ACC112 (cell line): ENCODE results near the gene ERBB4.
A peak's percentile ranks its signal among the peaks of the same experiment; 100 is the strongest.
"Not testable (repeated sequence)": the region's sequence is repeated elsewhere in the genome, so short reads cannot be mapped to it uniquely, and the experiment has no call there.

Experiments
- H2AFZ ChIP-seq: fragments of 200-600 bp; sonication (generic); one replicate; pipeline ENCODE4 v1.6.0; 2017; ENCODE audit warnings: antibody characterized with exemption, low read length; ENCODE audit not compliant: unreplicated experiment
- H3K27ac ChIP-seq: fragments of 200-600 bp; sonication (generic); 2 replicates; pipeline ENCODE4 v1.5.1; 2014; ENCODE audit warnings: low read depth, mild to moderate bottlenecking, antibody characterized with exemption, low read length, moderate library complexity
- H3K27me3 ChIP-seq: fragments of 200-600 bp; sonication (generic); 2 replicates; pipeline ENCODE4 v1.6.1; 2014; ENCODE audit warnings: mild to moderate bottlenecking, antibody characterized with exemption, low read length, moderate library complexity, mixed read lengths; ENCODE audit not compliant: insufficient read depth
- H3K36me3 ChIP-seq: fragments of 200-600 bp; sonication (generic); 2 replicates; pipeline ENCODE4 v1.6.1; 2016; ENCODE audit warnings: mild to moderate bottlenecking, antibody characterized with exemption, low read length, moderate library complexity, mixed read lengths; ENCODE audit not compliant: insufficient read depth
- H3K4me1 ChIP-seq: fragments of 200-600 bp; sonication (generic); one replicate; pipeline ENCODE4 v1.6.1; 2016; ENCODE audit warnings: low read length, mixed read lengths; ENCODE audit not compliant: insufficient read depth, unreplicated experiment, control insufficient read depth
- H3K4me3 ChIP-seq: fragments of 200-600 bp; sonication (generic); 2 replicates; pipeline ENCODE4 v1.5.1; 2014; ENCODE audit warnings: mild to moderate bottlenecking, low read depth, low read length
- H3K79me2 ChIP-seq: fragments of 200-600 bp; sonication (generic); one replicate; pipeline ENCODE4 v1.6.0; 2016; ENCODE audit warnings: low read length; ENCODE audit not compliant: control insufficient read depth, unreplicated experiment, insufficient read depth

The ERBB4 gene

DNA sequence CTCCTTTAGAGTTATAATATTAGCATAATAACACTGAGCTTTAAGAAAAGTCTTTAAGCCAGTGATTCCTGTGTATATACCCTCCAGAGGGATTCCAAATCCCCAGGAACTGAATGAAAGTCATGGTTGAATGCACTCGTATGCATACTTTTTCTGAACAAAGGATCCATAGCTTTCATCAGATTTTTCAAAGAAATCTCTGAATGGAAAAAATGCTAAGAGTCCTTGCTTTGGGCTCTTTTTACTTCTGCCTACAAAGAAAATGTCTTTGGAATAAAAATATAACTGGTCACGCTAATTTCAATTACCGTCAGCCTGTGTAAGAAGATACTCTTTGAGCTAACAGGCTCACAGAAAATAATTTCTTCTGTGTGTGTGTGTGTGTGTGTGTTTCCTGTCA lies 939.5 kb downstream of the ERBB4 start:
- Histone ChIP-seq H3K36me3 (no peaks in the 10 kb centered on the region), H3K79me2 (no peaks in the 10 kb centered on the region), H3K4me3 (no peak overlapping the region), H3K4me1 (no peaks in the 10 kb centered on the region), H3K27ac (no peak overlapping the region), H3K27me3 (no peaks in the 10 kb centered on the region), H2AFZ (no peak overlapping the region)

- Histone ChIP-seq H3K4me3 (no peak overlapping the region), H3K27ac (no peak overlapping the region), H3K79me2 (no peaks in the 10 kb centered on the region), H3K4me1 (no peaks in the 10 kb centered on the region), H3K36me3 (no peaks in the 10 kb centered on the region), H3K27me3 (no peaks in the 10 kb centered on the region), H2AFZ (peak overlapping the region; percentile 16)
Measured at GRCh38 chr2:211598238-211598637, 940.4 kb downstream of the ERBB4 start.

DNA sequence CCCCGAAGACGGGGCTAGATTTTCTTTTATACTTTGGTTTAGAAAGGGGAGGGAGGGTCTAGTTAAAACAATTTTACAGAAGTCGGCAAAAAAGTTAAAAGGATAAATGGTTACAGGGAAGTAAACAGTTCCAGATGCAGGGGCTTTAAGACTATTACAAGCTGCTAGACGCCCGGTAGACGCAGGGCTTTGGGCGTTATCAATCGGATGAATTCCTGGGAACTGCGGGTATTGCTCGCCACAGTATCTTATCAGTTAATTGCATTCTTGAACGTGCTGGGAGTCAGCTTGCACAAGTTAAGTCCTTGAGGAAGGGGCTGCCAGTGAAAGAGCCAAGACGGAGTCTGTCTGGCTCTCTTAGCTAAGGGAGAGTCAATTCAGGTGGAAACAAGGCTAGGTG lies 946.6 kb downstream of the ERBB4 start:
- Histone ChIP-seq H2AFZ (peak overlapping the region; percentile 86), H3K27me3 (peaks cover 10% of the 10 kb centered on the region), H3K4me3 (peak overlapping the region; percentile 62)
- H3K79me2 ChIP-seq, H3K36me3 ChIP-seq, H3K4me1 ChIP-seq, H3K27ac ChIP-seq: not testable (repeated sequence)

- H2AFZ ChIP-seq: peak overlapping the region; percentile 86
- H3K79me2 ChIP-seq: no peaks in the 10 kb centered on the region
- peaks cover 8% of the 10 kb centered on the region for H3K4me1 ChIP-seq
- H3K27ac ChIP-seq: no peak overlapping the region
- H3K4me3 ChIP-seq: peak overlapping the region; percentile 62
- H3K36me3 ChIP-seq: 0 out of 2 replicates have a peak, but pooled peaks cover 1% of the 10 kb centered on the region
- H3K27me3 ChIP-seq: peaks cover 10% of the 10 kb centered on the region
Measured at GRCh38 chr2:211591426-211591825, 947.2 kb downstream of the ERBB4 start.

DNA sequence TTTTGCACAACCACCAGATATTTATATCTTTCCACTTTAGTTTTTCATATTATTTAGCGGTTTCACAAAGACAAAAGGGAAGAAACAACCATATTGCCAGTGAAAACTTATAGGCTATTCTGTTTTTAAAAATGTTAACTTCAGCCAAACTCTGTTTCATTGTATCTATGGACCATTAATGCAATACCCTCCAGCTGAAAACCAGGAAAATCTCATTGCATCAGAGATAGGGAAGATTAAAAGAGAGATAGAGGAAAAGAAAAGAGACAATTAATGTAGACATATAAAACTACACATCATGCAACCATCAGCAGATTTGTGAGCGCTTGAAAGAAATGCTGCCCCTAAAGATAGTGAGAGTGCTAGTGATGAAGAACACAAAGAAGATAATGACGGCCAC lies 970.2 kb downstream of the ERBB4 start:
- H3K79me2 ChIP-seq: no peaks in the 10 kb centered on the region
- H2AFZ ChIP-seq: no peak overlapping the region
- peaks cover 4% of the 10 kb centered on the region; the same call in 1 of the 2 replicates for H3K27me3 ChIP-seq
- no peak overlapping the region for H3K27ac ChIP-seq
- H3K36me3 ChIP-seq: no peaks in the 10 kb centered on the region
- no peaks in the 10 kb centered on the region for H3K4me1 ChIP-seq
- no peak overlapping the region for H3K4me3 ChIP-seq

DNA sequence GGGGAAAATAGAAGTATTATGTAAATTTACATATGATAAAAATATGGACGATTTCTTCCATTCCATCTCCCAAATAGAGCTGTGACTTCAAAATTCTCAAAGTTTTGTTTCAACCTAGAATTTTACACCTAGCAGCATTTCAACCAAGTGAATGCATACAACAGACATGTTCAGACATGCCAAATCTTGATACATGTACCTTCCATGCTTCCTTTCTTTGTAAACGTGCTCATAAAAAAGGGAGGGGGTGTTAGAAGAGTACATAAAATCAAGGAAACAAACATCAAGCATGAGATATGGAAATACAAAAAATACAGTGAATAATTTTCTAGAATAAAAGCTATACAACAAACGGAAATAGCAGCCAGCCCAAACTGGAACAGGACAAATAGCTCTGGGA lies 974.2 kb downstream of the ERBB4 start:
- Histone ChIP-seq H3K36me3 (no peaks in the 10 kb centered on the region), H3K4me1 (no peaks in the 10 kb centered on the region), H3K27ac (no peak overlapping the region), H3K79me2 (no peaks in the 10 kb centered on the region), H3K27me3 (peaks cover 4% of the 10 kb centered on the region; the same call in 1 of the 2 replicates), H3K4me3 (no peak overlapping the region), H2AFZ (no peak overlapping the region)

DNA sequence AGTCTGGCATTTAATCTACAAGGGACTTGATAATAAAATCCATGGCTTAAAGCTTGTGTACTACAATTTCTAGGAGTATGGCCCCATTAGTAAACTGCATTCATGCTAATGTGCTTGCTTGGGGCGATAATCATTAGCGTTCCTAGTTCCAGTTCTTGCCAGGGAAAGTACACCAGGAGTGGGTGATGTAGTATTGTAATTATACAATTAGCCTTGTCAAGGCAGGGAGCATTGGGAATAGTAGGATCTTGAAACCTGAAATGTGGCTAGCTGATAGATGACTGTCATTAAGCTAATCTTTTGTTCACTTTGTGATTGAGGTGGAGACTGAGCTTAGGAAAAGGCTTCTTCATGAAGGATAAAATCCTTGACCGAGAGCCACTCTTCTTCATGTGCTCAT lies 993.0 kb downstream of the ERBB4 start:
- Histone ChIP-seq H3K27ac (no peak overlapping the region), H3K4me1 (no peaks in the 10 kb centered on the region)

GRCh38 chr2:211534632-211535031 lies 1004.0 kb downstream of the ERBB4 start:
- no peak overlapping the region for H3K27ac ChIP-seq
- no peaks in the 10 kb centered on the region for H3K79me2 ChIP-seq
- H3K4me3 ChIP-seq: no peak overlapping the region
- no peaks in the 10 kb centered on the region for H3K4me1 ChIP-seq
- H3K27me3 ChIP-seq: no peaks in the 10 kb centered on the region
- H3K36me3 ChIP-seq: no peaks in the 10 kb centered on the region
- H2AFZ ChIP-seq: no peak overlapping the region

More for the DNA sequence above, 993.0 kb downstream of the ERBB4 start:
- Histone ChIP-seq H3K79me2 (no peaks in the 10 kb centered on the region), H3K4me3 (no peak overlapping the region), H3K27me3 (no peaks in the 10 kb centered on the region), H2AFZ (no peak overlapping the region), H3K36me3 (no peaks in the 10 kb centered on the region)

DNA sequence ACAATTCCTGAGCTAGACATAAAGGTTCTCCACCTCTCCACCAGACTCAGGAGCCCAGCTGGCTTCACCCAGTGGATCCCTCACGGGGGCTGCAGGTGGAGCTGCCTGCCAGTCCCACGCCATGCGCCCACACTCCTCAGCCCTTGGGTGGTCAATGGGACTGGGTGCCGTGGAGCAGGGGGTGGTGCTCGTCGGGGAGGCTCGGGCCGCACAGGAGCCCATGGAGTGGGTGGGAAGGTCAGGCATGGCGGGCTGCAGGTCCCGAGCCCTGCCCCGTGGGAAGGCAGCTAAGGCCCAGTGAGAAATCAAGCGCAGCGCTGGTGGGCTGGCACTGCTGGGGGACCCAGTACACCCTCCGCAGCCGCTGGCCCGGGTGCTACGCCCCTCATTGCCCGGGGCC lies 1014.4 kb downstream of the ERBB4 start:
- H3K79me2 ChIP-seq, H3K27me3 ChIP-seq, H2AFZ ChIP-seq, H3K27ac ChIP-seq, H3K4me3 ChIP-seq, H3K4me1 ChIP-seq, H3K36me3 ChIP-seq: not testable (repeated sequence)

GRCh38 chr2:211516537-211516936 lies 1022.1 kb downstream of the ERBB4 start:
- no peaks in the 10 kb centered on the region for H3K36me3 ChIP-seq
- no peaks in the 10 kb centered on the region for H3K79me2 ChIP-seq
- H3K4me3 ChIP-seq: no peak overlapping the region
- H3K27ac ChIP-seq: no peak overlapping the region
- no peaks in the 10 kb centered on the region for H3K27me3 ChIP-seq
- no peaks in the 10 kb centered on the region for H3K4me1 ChIP-seq
- H2AFZ ChIP-seq: no peak overlapping the region

DNA sequence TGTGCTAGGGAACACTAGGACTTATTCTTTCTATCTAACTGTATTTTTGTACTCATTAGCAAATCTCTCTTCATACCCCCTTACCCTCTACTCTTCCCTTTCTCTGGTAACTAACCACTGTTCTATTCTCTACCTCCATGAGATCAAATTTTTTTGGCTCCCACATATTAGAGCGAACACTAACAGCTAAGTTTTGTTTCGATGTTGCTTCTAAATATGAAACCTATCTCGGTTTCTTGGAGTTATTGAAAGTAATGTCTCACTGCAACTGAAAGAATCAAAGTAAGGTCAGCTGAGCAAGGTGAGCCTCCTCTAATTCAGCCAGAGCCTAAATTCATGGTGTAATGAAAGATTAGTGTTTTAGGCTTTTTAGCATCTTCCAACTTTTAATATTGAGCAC lies 1024.6 kb downstream of the ERBB4 start:
- Histone ChIP-seq H2AFZ (no peak overlapping the region), H3K27me3 (no peaks in the 10 kb centered on the region), H3K36me3 (no peaks in the 10 kb centered on the region)

More for the DNA sequence above, 1024.6 kb downstream of the ERBB4 start:
- no peaks in the 10 kb centered on the region for H3K4me1 ChIP-seq
- no peaks in the 10 kb centered on the region for H3K79me2 ChIP-seq
- H3K4me3 ChIP-seq: no peak overlapping the region
- H3K27ac ChIP-seq: no peak overlapping the region
